Osteoblast (primary cell): Measurements from ENCODE around the gene HGFAC. TPM values are rescaled to one million over a fixed set of nuclear protein-coding genes. Genes with fewer than 3 reads are reported as not detected.

Experiments used
- DNase-seq: peaks from one replicate; pipeline ENCODE4 v3.0.0; 2011; ENCODE audit warnings: low spot score, mixed read lengths; ENCODE audit not compliant: insufficient read length; ENCODE audit errors: missing footprints
- H2AFZ ChIP-seq: 2 replicates; pipeline ENCODE4 v1.6.0; 2011; ENCODE audit warnings: mild to moderate bottlenecking, low read length
- H3K27ac ChIP-seq: 2 replicates; pipeline ENCODE4 v1.5.1; 2011; ENCODE audit warnings: mild to moderate bottlenecking, low read depth, low read length, moderate library complexity
- H3K27me3 ChIP-seq: 2 replicates; pipeline ENCODE4 v1.6.0; 2012; ENCODE audit warnings: mild to moderate bottlenecking, control low read depth, inconsistent platforms, low read length, moderate library complexity; ENCODE audit not compliant: insufficient read depth
- H3K36me3 ChIP-seq: 2 replicates; pipeline ENCODE4 v1.5.1; 2011; ENCODE audit warnings: mild to moderate bottlenecking, low read length, control low read depth, moderate library complexity; ENCODE audit not compliant: insufficient read depth
- H3K4me1 ChIP-seq: 2 replicates; pipeline ENCODE4 v1.5.1; 2011; ENCODE audit warnings: mild to moderate bottlenecking, low read length, control low read depth, moderate library complexity; ENCODE audit not compliant: insufficient read depth
- H3K4me2 ChIP-seq: 2 replicates; pipeline ENCODE4 v1.6.0; 2011; ENCODE audit warnings: mild to moderate bottlenecking, low read length; ENCODE audit not compliant: insufficient read depth
- H3K4me3 ChIP-seq: fragments of 200-600 bp; sonication (generic); 3 replicates; pipeline ENCODE4 v1.5.1; 2012; ENCODE audit warnings: mild to moderate bottlenecking, low read length, inconsistent platforms; ENCODE audit not compliant: insufficient read depth
- H3K79me2 ChIP-seq: 2 replicates; pipeline ENCODE4 v1.6.0; 2012; ENCODE audit warnings: mild to moderate bottlenecking, low read length, control low read depth, inconsistent platforms; ENCODE audit not compliant: insufficient read depth
- H3K9me3 ChIP-seq: 2 replicates; pipeline ENCODE4 v1.5.1; 2011; ENCODE audit warnings: low read depth, low read length, control low read depth
- H4K20me1 ChIP-seq: 2 replicates; pipeline ENCODE4 v1.6.0; 2012; ENCODE audit warnings: mild to moderate bottlenecking, low read length, control low read depth; ENCODE audit not compliant: insufficient read depth
- total RNA-seq: library from RNA; depleted of rRNA; stranded (reverse); fragments of >200 nt; gene quantifications from 2 replicates; pipeline ENCODE4 v1.2.3, GENCODE V29; 2012
- TF ChIP-seq, protein P1 (sequence below): IDR thresholded peaks from 2 replicates; pipeline ENCODE4 v1.5.1; 2011; ENCODE audit warnings: mild to moderate bottlenecking, low read depth, low read length, moderate library complexity; ENCODE audit errors: extremely low read depth

The HGFAC gene
- total RNA-seq, 1 donor = not detected

DNA sequence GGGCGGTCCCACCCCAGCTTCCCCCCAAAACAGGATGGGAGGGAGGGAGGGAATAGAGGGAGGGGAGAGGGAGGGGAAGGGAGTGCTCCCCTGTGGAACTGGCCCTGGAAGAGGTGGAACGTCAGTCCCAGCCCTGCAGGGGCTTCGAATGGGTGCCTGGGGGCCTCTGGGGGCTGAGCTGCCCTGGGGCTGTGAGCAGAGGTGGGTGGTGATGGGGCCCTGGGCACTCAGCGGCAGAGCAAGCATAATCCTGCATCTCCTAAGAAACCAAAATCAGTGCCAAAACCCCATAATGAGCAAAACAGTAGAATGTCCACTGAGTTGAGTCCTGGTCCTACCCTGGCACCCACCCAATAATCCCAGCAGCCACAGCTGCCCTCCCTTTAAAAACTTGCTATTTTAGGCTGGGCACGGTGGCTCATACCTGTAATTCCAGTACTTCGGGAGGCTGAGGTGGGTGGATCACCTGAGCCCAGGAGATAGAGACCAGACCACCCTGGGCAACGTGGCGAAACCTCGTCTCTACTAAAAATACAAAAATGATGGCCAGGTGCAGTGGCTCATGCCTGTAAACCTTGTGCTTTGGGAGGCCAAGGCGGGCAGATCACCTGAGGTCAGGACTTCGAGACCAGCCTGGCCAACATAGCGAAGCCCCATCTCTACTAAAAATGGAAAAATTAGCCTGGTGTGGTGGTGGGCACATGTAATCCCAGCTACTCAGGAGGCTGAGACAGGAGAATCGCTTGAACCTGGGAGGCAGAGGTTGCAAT is 32.4 kb downstream of the HGFAC start:
- Histone ChIP-seq H3K4me2 (no peak overlapping the region), H3K27ac (no peak overlapping the region), H3K79me2 (no peaks in the 10 kb centered on the region), H4K20me1 (peaks cover 3% of the 10 kb centered on the region), H3K27me3 (peaks cover 6% of the 10 kb centered on the region), H3K4me3 (no peak overlapping the region), H3K36me3 (no peaks in the 10 kb centered on the region), H3K9me3 (no peaks in the 10 kb centered on the region), H3K4me1 (no peaks in the 10 kb centered on the region), H2AFZ (no peak overlapping the region)
- peak; percentile 65 for DNase-seq
- TF ChIP-seq, protein P1, sequence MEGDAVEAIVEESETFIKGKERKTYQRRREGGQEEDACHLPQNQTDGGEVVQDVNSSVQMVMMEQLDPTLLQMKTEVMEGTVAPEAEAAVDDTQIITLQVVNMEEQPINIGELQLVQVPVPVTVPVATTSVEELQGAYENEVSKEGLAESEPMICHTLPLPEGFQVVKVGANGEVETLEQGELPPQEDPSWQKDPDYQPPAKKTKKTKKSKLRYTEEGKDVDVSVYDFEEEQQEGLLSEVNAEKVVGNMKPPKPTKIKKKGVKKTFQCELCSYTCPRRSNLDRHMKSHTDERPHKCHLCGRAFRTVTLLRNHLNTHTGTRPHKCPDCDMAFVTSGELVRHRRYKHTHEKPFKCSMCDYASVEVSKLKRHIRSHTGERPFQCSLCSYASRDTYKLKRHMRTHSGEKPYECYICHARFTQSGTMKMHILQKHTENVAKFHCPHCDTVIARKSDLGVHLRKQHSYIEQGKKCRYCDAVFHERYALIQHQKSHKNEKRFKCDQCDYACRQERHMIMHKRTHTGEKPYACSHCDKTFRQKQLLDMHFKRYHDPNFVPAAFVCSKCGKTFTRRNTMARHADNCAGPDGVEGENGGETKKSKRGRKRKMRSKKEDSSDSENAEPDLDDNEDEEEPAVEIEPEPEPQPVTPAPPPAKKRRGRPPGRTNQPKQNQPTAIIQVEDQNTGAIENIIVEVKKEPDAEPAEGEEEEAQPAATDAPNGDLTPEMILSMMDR = no peak

GRCh38 chr4:3475041-3475712 is 33.4 kb downstream of the HGFAC start:
- Histone ChIP-seq H4K20me1 (peaks cover 3% of the 10 kb centered on the region), H3K79me2 (no peaks in the 10 kb centered on the region), H3K27me3 (peaks cover 6% of the 10 kb centered on the region), H3K4me3 (no peak overlapping the region), H3K9me3 (no peaks in the 10 kb centered on the region), H3K4me2 (no peak overlapping the region), H3K4me1 (no peaks in the 10 kb centered on the region), H3K36me3 (no peaks in the 10 kb centered on the region), H3K27ac (no peak overlapping the region), H2AFZ (no peak overlapping the region)
- TF ChIP-seq, protein P1 = no peak
- DNase-seq = peak; percentile 87

- Histone ChIP-seq H3K4me3 (no peak overlapping the region), H3K9me3 (no peaks in the 10 kb centered on the region), H3K27ac (no peak overlapping the region), H3K4me1 (no peaks in the 10 kb centered on the region), H3K79me2 (no peaks in the 10 kb centered on the region), H2AFZ (no peak overlapping the region), H3K4me2 (no peak overlapping the region), H3K36me3 (no peaks in the 10 kb centered on the region), H3K27me3 (peaks cover 6% of the 10 kb centered on the region), H4K20me1 (peaks cover 3% of the 10 kb centered on the region)
- TF ChIP-seq, protein P1 = no peak
- DNase-seq = peak; percentile 66
These were observed 34.0 kb downstream of the HGFAC start for GRCh38 chr4:3475713-3476260.

DNA sequence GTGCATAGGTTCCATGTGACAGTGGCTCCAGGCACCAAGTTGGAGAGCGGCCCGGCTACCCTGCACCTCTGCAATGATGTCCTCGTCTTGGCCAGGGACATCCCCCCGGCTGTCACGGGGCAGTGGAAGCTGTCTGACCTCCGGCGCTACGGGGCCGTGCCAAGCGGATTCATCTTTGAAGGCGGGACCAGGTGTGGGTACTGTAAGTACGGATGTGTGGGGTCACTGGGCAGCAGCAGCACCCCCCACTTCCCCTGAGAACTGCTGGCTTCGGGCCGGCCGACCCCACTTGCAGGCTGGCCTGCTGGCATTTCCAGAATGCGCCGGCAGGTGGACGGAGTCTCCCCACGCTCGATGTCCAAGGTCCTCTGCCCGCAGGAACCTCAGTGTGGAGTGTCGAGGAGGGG is 34.6 kb downstream of the HGFAC start:
- H3K4me1 ChIP-seq = no peaks in the 10 kb centered on the region
- H4K20me1 ChIP-seq = no peaks in the 10 kb centered on the region
- H3K36me3 ChIP-seq = no peaks in the 10 kb centered on the region
- no peak overlapping the region for H2AFZ ChIP-seq
- no peaks in the 10 kb centered on the region for H3K79me2 ChIP-seq
- no peak overlapping the region for H3K4me2 ChIP-seq
- H3K9me3 ChIP-seq = no peaks in the 10 kb centered on the region
- TF ChIP-seq, protein P1 = no peak
- H3K27ac ChIP-seq = no peak overlapping the region
- peaks cover 6% of the 10 kb centered on the region for H3K27me3 ChIP-seq
- H3K4me3 ChIP-seq = no peak overlapping the region
- peak; percentile 46 for DNase-seq
